Osteocyte (in vitro differentiated cells): ENCODE data around the gene WDR49. TPM values are rescaled to one million over a fixed set of nuclear protein-coding genes. Genes with fewer than 3 reads are reported as not detected.

Experiments used
- DNase-seq: peaks from one replicate; pipeline ENCODE4 v3.0.0; 2021; ENCODE audit warnings: mixed read lengths; ENCODE audit not compliant: unreplicated experiment; ENCODE audit errors: extremely low spot score
- H3K27ac Mint-ChIP-seq: one replicate; pipeline ENCODE4 v1.8.0; 2021; ENCODE audit warnings: mild to moderate bottlenecking, mixed read lengths; ENCODE audit not compliant: unreplicated experiment
- H3K27me3 Mint-ChIP-seq: one replicate; pipeline ENCODE4 v1.8.0; 2021; ENCODE audit warnings: mixed read lengths; ENCODE audit not compliant: unreplicated experiment
- H3K36me3 Mint-ChIP-seq: one replicate; pipeline ENCODE4 v1.8.0; 2021; ENCODE audit warnings: mixed read lengths; ENCODE audit not compliant: unreplicated experiment
- H3K4me1 Mint-ChIP-seq: one replicate; pipeline ENCODE4 v1.8.0; 2021; ENCODE audit warnings: mixed read lengths; ENCODE audit not compliant: unreplicated experiment
- H3K4me3 Mint-ChIP-seq: one replicate; pipeline ENCODE4 v1.8.0; 2021; ENCODE audit warnings: mild to moderate bottlenecking, moderate library complexity, mixed read lengths; ENCODE audit not compliant: unreplicated experiment
- H3K9me3 Mint-ChIP-seq: one replicate; pipeline ENCODE4 v1.8.0; 2021; ENCODE audit warnings: mixed read lengths; ENCODE audit not compliant: unreplicated experiment
- CTCF ChIP-seq: fragments of 200-600 bp; sonication (generic); IDR thresholded peaks from 2 replicates; pipeline ENCODE4 v1.5.0; 2021; ENCODE audit warnings: antibody characterized with exemption, mild to moderate bottlenecking, moderate library complexity
- total RNA-seq: library from RNA; stranded (reverse); gene quantifications from 2 replicates; pipeline ENCODE4 v1.2.1, GENCODE V29; 2021

The WDR49 gene
- total RNA-seq, 1 donor from 2014 or later, result not detected

- H3K9me3 Mint-ChIP-seq, result peaks cover 3% of the 10 kb centered on the region
- no peak for TF ChIP-seq CTCF
- no peak for DNase-seq
- no peak overlapping the region for H3K27ac Mint-ChIP-seq
- no peaks in the 10 kb centered on the region for H3K4me1 Mint-ChIP-seq
- no peaks in the 10 kb centered on the region for H3K27me3 Mint-ChIP-seq
- H3K36me3 Mint-ChIP-seq, result peaks cover 15% of the 10 kb centered on the region
- H3K4me3 Mint-ChIP-seq, result no peak overlapping the region
Measured at GRCh38 chr3:167669699-167670098, 16.0 kb upstream of the WDR49 start.

- Mint-ChIP-seq H3K27me3 (no peaks in the 10 kb centered on the region), H3K36me3 (peaks cover 6% of the 10 kb centered on the region), H3K9me3 (no peaks in the 10 kb centered on the region), H3K27ac (no peak overlapping the region), H3K4me3 (no peak overlapping the region), H3K4me1 (no peaks in the 10 kb centered on the region)
- no peak for TF ChIP-seq CTCF
- DNase-seq, result no peak
Measured at GRCh38 chr3:167668651-167669050, 14.9 kb upstream of the WDR49 start.

DNA sequence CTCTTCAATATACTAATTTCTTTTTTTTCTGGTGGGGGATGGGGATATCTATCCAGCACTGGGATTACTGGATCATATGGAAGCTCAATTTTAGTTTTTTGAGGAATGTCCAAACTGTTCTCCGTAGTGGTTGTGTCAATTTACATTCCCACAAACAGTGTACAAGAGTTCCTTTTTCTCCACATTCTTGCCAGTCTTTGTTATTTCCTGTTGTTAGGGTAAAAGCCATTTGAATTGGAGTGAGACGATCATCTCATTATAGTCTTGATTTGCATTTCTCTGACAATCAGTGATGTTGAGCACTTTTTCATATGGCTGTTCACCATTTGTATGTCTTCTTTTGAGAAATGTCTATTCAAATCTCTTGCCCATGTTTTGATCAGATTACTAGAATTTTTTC, 12.8 kb upstream of the WDR49 start:
- Mint-ChIP-seq H3K4me3 (no peak overlapping the region), H3K36me3 (no peaks in the 10 kb centered on the region), H3K9me3 (no peaks in the 10 kb centered on the region), H3K27ac (no peak overlapping the region), H3K4me1 (no peaks in the 10 kb centered on the region), H3K27me3 (no peaks in the 10 kb centered on the region)
- no peak for DNase-seq
- TF ChIP-seq CTCF, result no peak

DNA sequence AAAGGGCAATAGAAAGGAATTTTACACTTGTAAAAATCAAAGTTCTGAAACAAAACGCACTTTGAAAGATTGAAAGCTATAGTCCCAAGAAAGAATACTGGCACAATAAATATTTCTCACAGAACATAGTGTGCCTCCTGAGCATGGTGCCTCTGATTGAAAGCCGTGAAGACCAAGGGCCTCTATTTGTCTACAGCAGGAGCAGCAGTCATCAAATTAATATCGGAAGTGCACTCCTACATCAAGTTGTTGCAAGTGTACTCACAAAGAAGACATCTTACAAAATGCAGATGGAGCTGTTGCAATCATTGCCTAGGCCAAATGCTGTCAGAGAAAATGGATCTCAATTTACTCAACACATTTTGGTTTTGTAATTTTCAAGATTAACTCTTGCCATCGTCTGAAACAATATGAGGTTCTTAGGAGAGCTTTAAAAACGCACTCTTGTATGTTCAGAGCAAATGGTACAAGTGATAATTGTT, 9.2 kb upstream of the WDR49 start:
- Mint-ChIP-seq H3K27ac (no peak overlapping the region), H3K36me3 (no peaks in the 10 kb centered on the region), H3K4me1 (no peaks in the 10 kb centered on the region), H3K4me3 (no peak overlapping the region), H3K9me3 (no peaks in the 10 kb centered on the region), H3K27me3 (peaks cover 2% of the 10 kb centered on the region)
- DNase-seq, result no peak
- TF ChIP-seq CTCF, result no peak

DNA sequence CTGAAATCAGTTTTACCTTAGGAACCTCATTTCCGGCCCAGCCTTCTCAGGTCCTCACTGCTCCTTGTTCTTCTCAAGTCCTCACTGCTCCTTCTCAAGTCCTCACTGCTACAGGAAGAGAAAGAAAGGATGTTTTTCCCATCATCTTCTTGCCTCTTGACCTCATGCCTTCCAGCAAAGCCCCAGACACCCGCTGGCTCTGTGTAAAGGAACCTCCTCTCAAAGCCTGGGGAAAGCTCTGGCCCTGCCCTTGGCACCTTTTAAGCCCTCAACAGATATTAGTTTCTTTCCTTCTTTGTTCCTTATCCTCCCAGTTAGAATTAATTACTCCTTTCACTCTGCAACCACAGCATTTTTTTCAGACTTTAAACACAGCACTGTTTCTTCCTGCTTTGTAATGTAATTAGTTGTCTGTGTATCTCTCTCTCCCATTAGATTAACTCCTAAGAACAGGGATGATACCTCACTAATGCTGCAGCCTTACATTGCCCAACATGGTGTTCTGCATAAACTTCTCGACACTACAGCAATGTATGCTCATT, 4.0 kb upstream of the WDR49 start:
- Mint-ChIP-seq H3K4me1 (no peaks in the 10 kb centered on the region), H3K36me3 (no peaks in the 10 kb centered on the region), H3K27me3 (peaks cover 4% of the 10 kb centered on the region), H3K27ac (no peak overlapping the region), H3K9me3 (no peaks in the 10 kb centered on the region), H3K4me3 (no peak overlapping the region)
- TF ChIP-seq CTCF, result no peak
- no peak for DNase-seq
